Measurements from ENCODE around the gene TRIO.

Gene TRIO

DNA sequence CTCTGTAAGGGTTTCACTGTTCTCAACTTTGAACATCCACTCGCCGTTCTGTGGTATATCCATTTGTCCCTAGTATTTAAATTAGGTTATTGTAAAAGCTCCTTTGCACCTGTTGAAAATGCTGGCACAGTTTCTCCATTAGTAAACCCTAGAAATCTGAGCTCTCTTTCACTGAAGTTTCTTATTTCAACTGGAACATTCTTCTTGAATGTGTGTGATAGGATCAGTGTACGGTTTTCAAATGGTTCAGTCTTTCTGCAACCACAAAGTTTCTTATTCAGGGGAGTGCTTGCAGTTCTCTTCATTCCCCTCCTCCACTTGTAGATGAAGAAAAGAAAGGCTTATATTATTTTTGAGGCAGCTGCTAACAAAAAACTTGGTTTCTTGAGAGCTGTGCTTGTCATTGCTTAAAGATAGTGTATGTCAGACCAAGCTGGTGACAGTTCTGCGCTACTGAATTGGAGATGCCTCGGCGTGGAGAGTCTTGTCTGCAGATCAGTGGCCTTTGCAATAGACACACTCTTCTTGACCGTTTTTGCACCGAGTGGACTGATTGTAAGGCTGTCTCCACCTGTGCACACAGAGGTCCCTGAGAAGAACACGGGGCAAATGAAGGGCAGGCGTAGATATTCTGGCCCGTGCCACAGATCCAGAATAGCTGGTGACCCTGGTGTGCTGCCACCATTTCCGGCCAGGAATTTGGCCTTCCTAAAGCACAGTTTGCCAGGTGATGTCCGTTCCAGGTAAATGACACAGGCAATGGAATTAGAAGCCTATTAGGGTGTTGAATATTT is 102.2 kb downstream of the TRIO start:
- no peak overlapping the region for H3K4me3 ChIP-seq (ENCODE audit: low read length)
- H3K36me3 ChIP-seq (ENCODE audit: control insufficient read depth, insufficient read depth, low read length): no peaks in the 10 kb centered on the region
- no peaks in the 10 kb centered on the region for H3K9me3 ChIP-seq (ENCODE audit: control insufficient read depth, insufficient read depth, low read length)
- DNase-seq (ENCODE audit: low read depth, low spot score): no peak
- H3K4me1 ChIP-seq (ENCODE audit: control insufficient read depth, insufficient read depth, low read length): peaks cover 6% of the 10 kb centered on the region
- no peak overlapping the region for H3K27ac ChIP-seq (ENCODE audit: low read length)
- no peaks in the 10 kb centered on the region for H3K27me3 ChIP-seq (ENCODE audit: control insufficient read depth, insufficient read depth, low read length)
- no CpG with 5 or more reads among the region's 13 CpGs for WGBS (ENCODE audit: insufficient coverage, insufficient read length)

DNA sequence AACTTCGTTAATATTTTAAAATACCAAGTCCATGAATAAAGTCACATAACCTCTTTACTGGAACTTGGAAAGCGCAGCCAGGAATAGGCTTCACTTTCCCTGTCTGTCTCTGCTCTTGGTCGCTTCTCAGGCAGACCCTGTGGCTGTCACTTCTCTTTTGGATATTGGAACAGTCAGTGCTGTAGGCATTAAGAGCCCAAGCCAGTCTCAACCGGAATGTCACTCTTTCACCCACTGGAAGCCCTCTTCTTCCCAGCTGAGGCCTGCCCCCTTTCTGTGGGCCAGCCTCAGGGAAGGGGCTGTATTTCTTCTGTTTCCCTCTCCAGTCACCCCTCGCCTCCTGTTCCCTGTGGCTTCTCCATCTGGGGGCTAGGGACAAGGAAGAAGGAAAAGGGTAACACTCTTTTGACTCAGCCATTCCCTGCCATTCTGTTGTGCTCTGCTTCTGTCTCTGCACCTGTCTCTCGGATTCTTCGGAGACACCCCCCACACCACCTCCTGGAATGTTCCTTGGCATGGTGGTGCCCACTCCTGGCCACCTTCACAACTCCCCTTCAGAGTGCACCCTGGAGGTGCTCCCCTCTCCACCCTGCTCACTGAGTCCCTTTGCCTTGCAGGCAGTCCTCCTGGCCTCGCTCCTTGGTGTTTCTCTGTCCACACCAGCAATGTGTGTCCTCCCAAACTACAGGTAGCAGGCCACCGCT is 103.4 kb downstream of the TRIO start:
- no peaks in the 10 kb centered on the region for H3K9me3 ChIP-seq (ENCODE audit: control insufficient read depth, insufficient read depth, low read length)
- no peak overlapping the region for H3K4me3 ChIP-seq (ENCODE audit: low read length)
- no peak overlapping the region for H3K27ac ChIP-seq (ENCODE audit: low read length)
- peaks cover 8% of the 10 kb centered on the region for H3K4me1 ChIP-seq (ENCODE audit: control insufficient read depth, insufficient read depth, low read length)
- no CpG with 5 or more reads among the region's 9 CpGs for WGBS (ENCODE audit: insufficient coverage, insufficient read length)
- no peaks in the 10 kb centered on the region for H3K36me3 ChIP-seq (ENCODE audit: control insufficient read depth, insufficient read depth, low read length)
- no peak for DNase-seq (ENCODE audit: low read depth, low spot score)
- no peaks in the 10 kb centered on the region for H3K27me3 ChIP-seq (ENCODE audit: control insufficient read depth, insufficient read depth, low read length)

DNA sequence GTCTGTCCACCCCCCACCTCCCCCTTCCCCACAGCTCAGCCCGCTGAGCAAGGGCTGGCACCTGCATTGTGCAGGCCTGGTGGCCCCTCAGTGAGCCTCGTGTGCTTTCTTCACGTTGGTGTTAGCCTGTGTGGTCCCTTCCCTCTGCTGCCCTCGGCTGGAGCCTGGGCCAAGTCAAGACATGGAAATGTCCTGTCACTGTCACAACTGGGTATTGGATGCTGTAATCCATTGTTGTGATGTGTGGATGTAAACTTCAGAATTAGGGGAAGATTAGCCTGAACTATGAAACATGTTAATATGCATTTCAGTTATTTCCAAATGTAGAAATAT is 103.9 kb downstream of the TRIO start:
- no CpG with 5 or more reads among the region's 4 CpGs for WGBS (ENCODE audit: insufficient coverage, insufficient read length)
- no peak for DNase-seq (ENCODE audit: low read depth, low spot score)
- Histone ChIP-seq H3K36me3 (ENCODE audit: control insufficient read depth, insufficient read depth, low read length) (no peaks in the 10 kb centered on the region), H3K27ac (ENCODE audit: low read length) (no peak overlapping the region), H3K4me1 (ENCODE audit: control insufficient read depth, insufficient read depth, low read length) (peaks cover 8% of the 10 kb centered on the region), H3K4me3 (ENCODE audit: low read length) (no peak overlapping the region), H3K27me3 (ENCODE audit: control insufficient read depth, insufficient read depth, low read length) (no peaks in the 10 kb centered on the region), H3K9me3 (ENCODE audit: control insufficient read depth, insufficient read depth, low read length) (no peaks in the 10 kb centered on the region)

DNA sequence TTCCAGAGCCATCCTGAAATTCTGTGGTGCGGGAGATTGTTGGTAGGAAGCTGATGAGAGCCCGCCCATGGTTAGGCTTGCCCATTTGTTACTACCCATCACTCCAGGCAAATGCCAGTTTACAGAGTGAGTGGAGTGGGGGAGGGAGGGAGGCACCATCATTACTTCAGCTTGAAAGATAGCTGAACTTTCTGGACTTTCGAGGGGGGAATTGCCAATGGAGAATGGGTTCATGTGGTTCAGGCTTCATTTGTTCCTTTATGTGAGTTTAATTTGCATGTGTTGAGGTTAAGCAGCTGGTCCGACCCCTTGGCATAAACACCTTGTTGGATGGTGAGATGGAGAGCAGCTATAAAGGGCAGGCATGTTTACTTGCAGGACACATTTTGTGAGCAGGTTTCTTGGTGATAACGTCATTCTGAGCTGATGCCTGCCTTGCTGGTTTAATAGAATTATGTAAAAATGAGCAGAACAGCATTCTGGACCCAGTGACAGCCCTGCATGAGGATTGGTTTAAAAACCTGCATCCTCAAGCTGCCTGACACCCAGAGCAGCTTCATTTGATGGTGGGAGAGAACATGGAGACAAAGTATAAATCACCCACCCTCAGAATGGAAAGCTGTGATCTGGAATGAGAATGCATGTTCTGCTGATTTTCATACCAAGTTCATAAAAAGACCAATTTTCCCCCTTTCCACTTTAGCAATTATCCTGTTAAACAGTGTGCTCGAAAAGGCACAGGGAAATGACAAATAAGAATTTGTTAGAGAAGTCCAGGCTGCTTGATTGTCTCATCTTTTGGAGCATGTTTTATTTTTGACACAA is 106.3 kb downstream of the TRIO start:
- DNase-seq (ENCODE audit: low read depth, low spot score): no peak
- H3K27me3 ChIP-seq (ENCODE audit: control insufficient read depth, insufficient read depth, low read length): no peaks in the 10 kb centered on the region
- no peaks in the 10 kb centered on the region for H3K36me3 ChIP-seq (ENCODE audit: control insufficient read depth, insufficient read depth, low read length)
- H3K9me3 ChIP-seq (ENCODE audit: control insufficient read depth, insufficient read depth, low read length): no peaks in the 10 kb centered on the region
- no CpG with 5 or more reads among the region's 6 CpGs for WGBS (ENCODE audit: insufficient coverage, insufficient read length)
- no peak overlapping the region for H3K27ac ChIP-seq (ENCODE audit: low read length)
- peaks cover 12% of the 10 kb centered on the region for H3K4me1 ChIP-seq (ENCODE audit: control insufficient read depth, insufficient read depth, low read length)
- H3K4me3 ChIP-seq (ENCODE audit: low read length): no peak overlapping the region

DNA sequence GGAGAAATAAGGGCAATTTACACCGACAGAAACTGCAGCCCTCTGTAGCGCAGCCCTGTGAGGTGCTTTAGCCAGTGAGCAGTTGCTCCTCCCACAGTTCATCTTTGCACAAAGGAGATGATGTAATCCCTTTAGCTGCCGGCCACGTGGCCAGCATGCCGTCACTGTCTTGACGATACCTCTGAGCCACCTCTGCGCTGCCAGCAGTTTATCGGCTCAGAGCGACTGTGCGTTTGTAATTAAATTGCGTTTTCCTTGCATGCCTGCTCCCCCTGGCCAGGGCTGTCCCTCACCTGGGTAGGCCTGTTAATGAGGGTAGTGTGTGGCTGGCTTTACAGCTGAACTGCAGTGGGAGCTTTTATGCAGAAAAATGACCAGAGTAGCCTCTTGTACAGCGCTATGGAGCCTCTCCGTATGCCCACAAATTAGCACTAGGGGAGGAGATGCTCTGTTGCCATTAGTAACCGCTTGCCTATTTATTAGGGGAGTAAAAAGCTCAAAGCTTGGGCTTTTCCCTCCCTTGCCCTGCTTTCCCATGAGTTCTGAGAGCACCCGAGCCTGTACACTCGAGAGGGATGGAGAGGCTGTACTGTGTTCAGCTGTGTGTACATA is 107.0 kb downstream of the TRIO start:
- no peak overlapping the region for H3K27ac ChIP-seq (ENCODE audit: low read length)
- no CpG with 5 or more reads among the region's 16 CpGs for WGBS (ENCODE audit: insufficient coverage, insufficient read length)
- no peak for DNase-seq (ENCODE audit: low read depth, low spot score)
- no peaks in the 10 kb centered on the region for H3K27me3 ChIP-seq (ENCODE audit: control insufficient read depth, insufficient read depth, low read length)
- peaks cover 11% of the 10 kb centered on the region for H3K4me1 ChIP-seq (ENCODE audit: control insufficient read depth, insufficient read depth, low read length)
- H3K9me3 ChIP-seq (ENCODE audit: control insufficient read depth, insufficient read depth, low read length): no peaks in the 10 kb centered on the region
- H3K4me3 ChIP-seq (ENCODE audit: low read length): no peak overlapping the region
- H3K36me3 ChIP-seq (ENCODE audit: control insufficient read depth, insufficient read depth, low read length): no peaks in the 10 kb centered on the region

DNA sequence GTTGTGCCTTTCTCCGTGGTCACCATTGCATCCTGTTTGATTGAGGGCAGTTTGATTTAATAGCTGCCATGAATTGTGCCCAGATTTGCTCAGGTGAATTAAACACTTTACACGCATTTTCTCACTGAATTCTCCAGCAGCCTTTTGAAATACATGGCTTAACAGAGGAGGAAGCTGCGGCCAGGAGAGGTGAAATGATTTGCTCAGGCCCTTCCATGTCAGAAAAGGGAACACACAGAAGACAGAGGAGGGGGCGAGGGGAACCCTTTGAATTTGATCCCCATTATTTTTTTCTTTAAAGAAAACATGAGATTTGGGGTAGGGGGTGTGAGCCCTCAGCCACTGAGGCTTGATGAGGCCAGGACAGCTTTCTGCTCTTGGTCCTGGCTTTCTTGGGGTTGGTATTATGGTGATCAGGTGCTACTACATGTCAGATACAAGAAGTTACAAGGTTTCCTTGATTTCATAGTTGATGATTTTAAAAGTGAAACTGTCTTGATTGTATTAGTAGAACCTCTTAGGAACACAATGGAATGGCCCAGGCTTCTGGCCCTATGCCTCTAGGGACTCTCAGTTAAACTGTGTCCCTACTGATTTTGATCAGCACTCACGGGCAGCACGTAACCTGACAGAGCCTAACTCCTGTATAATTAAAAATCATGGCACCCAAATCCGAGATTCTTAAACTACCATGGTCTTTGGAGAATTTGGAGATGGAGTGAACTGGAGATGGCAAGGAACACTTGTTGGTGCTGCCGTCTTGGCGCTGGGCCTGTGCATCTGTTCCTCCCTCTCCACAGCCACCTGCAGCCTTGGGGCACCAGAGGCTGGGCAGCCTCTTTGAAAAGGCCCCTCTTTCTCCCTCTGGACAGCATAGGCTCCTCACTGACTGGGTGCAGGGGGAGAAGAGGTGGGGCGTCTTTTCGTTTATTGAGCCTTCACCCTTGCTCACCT is 107.9 kb downstream of the TRIO start:
- Histone ChIP-seq H3K9me3 (ENCODE audit: control insufficient read depth, insufficient read depth, low read length) (no peaks in the 10 kb centered on the region), H3K4me3 (ENCODE audit: low read length) (no peak overlapping the region), H3K27me3 (ENCODE audit: control insufficient read depth, insufficient read depth, low read length) (no peaks in the 10 kb centered on the region), H3K4me1 (ENCODE audit: control insufficient read depth, insufficient read depth, low read length) (peaks cover 11% of the 10 kb centered on the region), H3K27ac (ENCODE audit: low read length) (no peak overlapping the region), H3K36me3 (ENCODE audit: control insufficient read depth, insufficient read depth, low read length) (no peaks in the 10 kb centered on the region)
- DNase-seq (ENCODE audit: low read depth, low spot score): no peak
- WGBS (ENCODE audit: insufficient coverage, insufficient read length): no CpG with 5 or more reads among the region's 11 CpGs

DNA sequence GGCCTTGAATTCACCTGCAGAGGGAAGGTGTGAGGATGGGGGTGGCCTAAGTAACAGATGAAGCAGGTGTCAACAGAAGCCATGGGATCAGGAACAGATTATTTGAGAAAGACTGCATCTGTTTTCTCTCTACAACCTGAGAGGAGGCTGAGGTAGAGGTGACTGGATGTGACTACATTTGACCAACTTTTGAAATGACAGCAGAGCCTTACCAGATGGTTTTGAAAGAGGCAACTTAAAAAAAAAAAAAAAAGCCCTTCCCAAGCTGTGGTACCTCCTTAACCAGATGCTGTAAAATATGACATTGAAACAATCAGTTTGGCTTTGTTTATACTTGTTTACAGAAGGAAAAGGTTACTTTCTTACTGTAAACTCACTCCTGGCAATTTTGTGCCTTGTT is 108.6 kb downstream of the TRIO start:
- no peaks in the 10 kb centered on the region for H3K9me3 ChIP-seq (ENCODE audit: control insufficient read depth, insufficient read depth, low read length)
- DNase-seq (ENCODE audit: low read depth, low spot score): no peak
- H3K27me3 ChIP-seq (ENCODE audit: control insufficient read depth, insufficient read depth, low read length): no peaks in the 10 kb centered on the region
- peaks cover 11% of the 10 kb centered on the region for H3K4me1 ChIP-seq (ENCODE audit: control insufficient read depth, insufficient read depth, low read length)
- H3K36me3 ChIP-seq (ENCODE audit: control insufficient read depth, insufficient read depth, low read length): no peaks in the 10 kb centered on the region
- no peak overlapping the region for H3K4me3 ChIP-seq (ENCODE audit: low read length)
- no peak overlapping the region for H3K27ac ChIP-seq (ENCODE audit: low read length)

DNA sequence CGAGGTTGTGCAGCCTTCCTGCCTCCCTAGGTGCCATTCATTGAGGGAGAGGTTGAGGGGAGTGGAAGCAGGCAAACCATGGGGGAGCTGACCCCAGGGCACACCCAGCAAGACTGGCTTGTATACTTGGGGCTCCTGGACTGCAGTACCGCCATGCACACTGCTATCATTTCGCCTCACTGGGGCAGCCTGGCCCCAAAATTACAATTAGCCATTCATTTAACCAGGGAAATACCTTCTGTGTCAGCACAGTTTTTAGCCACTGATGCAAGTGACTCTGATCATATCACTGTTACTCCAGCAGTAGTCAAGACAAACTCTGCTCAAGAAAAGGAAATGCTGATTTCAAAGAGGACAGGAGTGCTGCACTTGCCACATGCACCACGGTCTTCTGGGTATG is 109.7 kb downstream of the TRIO start:
- H3K9me3 ChIP-seq (ENCODE audit: control insufficient read depth, insufficient read depth, low read length): no peaks in the 10 kb centered on the region
- H3K4me1 ChIP-seq (ENCODE audit: control insufficient read depth, insufficient read depth, low read length): peaks cover 11% of the 10 kb centered on the region

DNA sequence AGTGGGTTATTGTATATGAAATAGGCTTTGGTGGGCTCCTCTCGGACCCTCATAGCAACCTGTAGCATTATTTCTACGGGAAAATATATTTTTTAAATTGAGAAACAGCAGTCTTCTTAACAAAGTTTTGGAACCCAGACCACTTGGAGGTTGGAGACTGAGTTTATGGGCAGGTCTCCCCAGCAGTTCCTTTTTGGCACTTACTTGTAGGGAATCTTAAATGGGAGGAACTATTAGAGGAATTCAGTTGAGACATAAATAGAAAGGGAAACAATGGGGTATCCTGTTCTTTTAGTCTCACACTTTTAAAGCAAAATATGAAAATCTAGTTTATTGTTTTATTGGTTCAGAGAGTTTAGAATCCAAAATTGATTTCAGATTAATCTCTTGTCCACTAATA is 111.5 kb downstream of the TRIO start:
- Histone ChIP-seq H3K4me3 (ENCODE audit: low read length) (no peak overlapping the region), H3K9me3 (ENCODE audit: control insufficient read depth, insufficient read depth, low read length) (no peaks in the 10 kb centered on the region), H3K27ac (ENCODE audit: low read length) (no peak overlapping the region), H3K36me3 (ENCODE audit: control insufficient read depth, insufficient read depth, low read length) (no peaks in the 10 kb centered on the region), H3K27me3 (ENCODE audit: control insufficient read depth, insufficient read depth, low read length) (no peaks in the 10 kb centered on the region), H3K4me1 (ENCODE audit: control insufficient read depth, insufficient read depth, low read length) (peaks cover 17% of the 10 kb centered on the region)
- DNase-seq (ENCODE audit: low read depth, low spot score): no peak
- no CpG with 5 or more reads among the region's 2 CpGs for WGBS (ENCODE audit: insufficient coverage, insufficient read length)

More for the DNA sequence above, 109.7 kb downstream of the TRIO start:
- WGBS (ENCODE audit: insufficient coverage, insufficient read length): no CpG with 5 or more reads among the region's 4 CpGs
- no peak overlapping the region for H3K27ac ChIP-seq (ENCODE audit: low read length)
- no peak for DNase-seq (ENCODE audit: low read depth, low spot score)
- H3K4me3 ChIP-seq (ENCODE audit: low read length): no peak overlapping the region
- H3K27me3 ChIP-seq (ENCODE audit: control insufficient read depth, insufficient read depth, low read length): no peaks in the 10 kb centered on the region
- no peaks in the 10 kb centered on the region for H3K36me3 ChIP-seq (ENCODE audit: control insufficient read depth, insufficient read depth, low read length)
